ENCODE measurements around the gene LAMC3.

LAMC3 gene

DNA sequence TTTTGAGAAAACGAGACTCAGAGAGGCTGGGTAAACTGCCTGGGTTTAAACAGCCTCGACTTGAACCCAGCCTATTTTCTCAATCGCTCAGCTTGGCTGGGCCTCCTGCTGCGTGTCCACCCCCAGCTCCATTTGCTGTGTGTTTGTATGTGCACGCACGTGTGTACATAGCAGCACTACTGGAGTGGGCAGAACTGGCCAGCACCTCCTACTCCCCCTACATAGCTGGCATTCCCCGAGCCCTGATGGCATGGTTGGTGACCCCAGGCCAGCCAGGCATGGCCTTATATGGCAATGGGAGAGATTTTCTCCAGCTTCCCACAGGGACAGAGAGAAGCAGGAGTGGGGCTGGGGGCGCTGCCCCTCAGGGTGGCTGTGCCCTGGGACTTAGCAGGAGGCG lies 91.5 kb downstream of the LAMC3 start:
- DNase-seq (ENCODE audit: low read depth), result no peak
- no peak overlapping the region for H3K4me3 ChIP-seq (ENCODE audit: low read depth, low read length)
- TF ChIP-seq CTCF (IDR thresholded peaks at IDR 0.05; ENCODE audit: low read depth, low read length), result no peak
- no peak for TF ChIP-seq MYC (IDR thresholded peaks at IDR 0.05; ENCODE audit: low read depth, low read length)
- TF ChIP-seq POLR2A (IDR thresholded peaks at IDR 0.05; ENCODE audit: extremely low read depth, insufficient read length), result no peak
- TF ChIP-seq MAX (IDR thresholded peaks at IDR 0.05; ENCODE audit: low read depth, low read length), result no peak

- H3K4me3 ChIP-seq (ENCODE audit: low read depth, low read length), result no peak overlapping the region
- no peak for DNase-seq (ENCODE audit: low read depth)
- TF ChIP-seq MAX (IDR thresholded peaks at IDR 0.05; ENCODE audit: low read depth, low read length) (no peak), MYC (IDR thresholded peaks at IDR 0.05; ENCODE audit: low read depth, low read length) (no peak), CTCF (IDR thresholded peaks at IDR 0.05; ENCODE audit: low read depth, low read length) (no peak), POLR2A (IDR thresholded peaks at IDR 0.05; ENCODE audit: extremely low read depth, insufficient read length) (no peak)
These were observed 92.4 kb downstream of the LAMC3 start for GRCh38 chr9:131101207-131101964.

DNA sequence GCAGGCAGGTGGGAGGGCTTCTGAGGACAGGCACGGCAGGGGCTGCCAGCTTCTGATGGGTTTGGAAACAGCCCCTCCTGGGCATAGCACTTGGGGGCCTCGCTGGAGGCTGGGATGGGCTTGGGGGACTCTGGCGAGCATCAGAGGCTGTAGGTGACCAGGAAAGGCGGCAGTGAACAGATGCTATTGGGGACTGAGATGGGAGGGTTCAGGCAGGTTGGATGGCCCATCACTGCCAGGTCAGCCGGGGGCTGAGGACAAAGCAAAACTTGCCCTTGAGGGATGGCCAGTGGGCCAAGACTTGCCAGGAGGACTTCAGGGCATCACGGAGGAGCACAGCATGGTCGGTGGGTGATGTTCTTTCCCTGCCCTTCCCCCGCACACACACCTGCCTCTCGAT lies 94.0 kb downstream of the LAMC3 start:
- TF ChIP-seq MYC (IDR thresholded peaks at IDR 0.05; ENCODE audit: low read depth, low read length) (no peak), CTCF (IDR thresholded peaks at IDR 0.05; ENCODE audit: low read depth, low read length) (no peak), POLR2A (IDR thresholded peaks at IDR 0.05; ENCODE audit: extremely low read depth, insufficient read length) (no peak), MAX (IDR thresholded peaks at IDR 0.05; ENCODE audit: low read depth, low read length) (no peak)
- DNase-seq (ENCODE audit: low read depth), result no peak
- H3K4me3 ChIP-seq (ENCODE audit: low read depth, low read length), result no peak overlapping the region

- TF ChIP-seq POLR2A (IDR thresholded peaks at IDR 0.05; ENCODE audit: extremely low read depth, insufficient read length) (no peak), CTCF (IDR thresholded peaks at IDR 0.05; ENCODE audit: low read depth, low read length) (no peak), MYC (IDR thresholded peaks at IDR 0.05; ENCODE audit: low read depth, low read length) (no peak), MAX (IDR thresholded peaks at IDR 0.05; ENCODE audit: low read depth, low read length) (no peak)
- no peak for DNase-seq (ENCODE audit: low read depth)
- H3K4me3 ChIP-seq (ENCODE audit: low read depth, low read length), result no peak overlapping the region
These were observed 94.6 kb downstream of the LAMC3 start for GRCh38 chr9:131103535-131103934.

DNA sequence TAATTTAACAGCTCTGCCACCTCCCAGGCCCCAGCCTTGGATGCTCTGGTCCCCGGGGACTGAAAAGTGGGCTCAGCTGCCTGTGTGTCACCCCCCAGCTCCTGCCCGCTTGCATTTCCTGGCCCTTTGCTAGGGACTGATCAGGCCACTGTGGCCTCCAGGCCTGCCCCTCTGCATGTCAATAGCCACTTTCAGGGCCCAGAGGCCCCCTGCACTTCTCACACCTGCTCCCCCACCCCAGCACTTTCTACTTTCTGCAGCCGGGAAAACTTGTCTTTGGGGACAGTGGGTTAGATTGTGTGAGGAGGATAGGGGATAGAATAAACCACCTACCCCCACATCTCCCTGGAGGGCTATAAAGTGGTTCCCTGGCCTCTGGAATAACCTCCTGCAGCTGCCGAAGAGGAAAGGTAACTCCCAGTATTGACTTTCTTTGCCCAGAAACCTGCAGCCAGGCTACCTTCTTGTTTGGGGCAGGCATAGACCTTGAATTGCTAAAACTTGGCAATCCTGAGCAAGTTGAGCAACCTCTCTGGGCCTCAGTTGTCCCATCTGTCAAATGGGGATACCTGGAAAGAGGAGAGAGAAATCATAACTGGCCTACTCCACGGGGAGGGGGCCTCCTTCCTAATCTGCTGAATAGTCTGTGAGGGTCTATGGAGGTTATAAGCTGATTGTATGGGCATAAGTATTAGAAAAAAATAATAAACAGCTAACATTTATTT lies 95.2 kb downstream of the LAMC3 start:
- peak; percentile 29 for DNase-seq (ENCODE audit: low read depth)
- TF ChIP-seq MAX (IDR thresholded peaks at IDR 0.05; ENCODE audit: low read depth, low read length), result no peak
- no peak for TF ChIP-seq MYC (IDR thresholded peaks at IDR 0.05; ENCODE audit: low read depth, low read length)
- no peak for TF ChIP-seq POLR2A (IDR thresholded peaks at IDR 0.05; ENCODE audit: extremely low read depth, insufficient read length)
- no peak for TF ChIP-seq CTCF (IDR thresholded peaks at IDR 0.05; ENCODE audit: low read depth, low read length)
- no peak overlapping the region for H3K4me3 ChIP-seq (ENCODE audit: low read depth, low read length)
